Caco-2 (cell line): Measurements from ENCODE around the gene IFI44. TPM values are rescaled to one million over a fixed set of nuclear protein-coding genes. Genes with fewer than 3 reads are reported as not detected.

Experiments
- BruUV-seq: library from RNA; stranded (reverse); fragments of 400-500 nt; replicated peaks from 2 replicates; lab custom pipeline; 2021; lab: Mats Ljungman, UMichigan
- CTCF ChIA-PET: fragments of 300-600 bp; sonication (Branson Sonifier 250); formaldehyde crosslinking; loops from one replicate; lab custom pipeline; 2022; ENCODE audit warnings: antibody characterized with exemption; lab: Charles Lee
- POLR2A ChIA-PET: fragments of 300-600 bp; sonication (Branson Sonifier 250); formaldehyde crosslinking; loops from one replicate; lab custom pipeline; 2022; ENCODE audit warnings: antibody characterized with exemption; lab: Charles Lee
- DNase-seq, 2 experiments: peaks; one replicate each; pipeline versions ENCODE4 v3.0.0 to v3.0.0-alpha.2; 2020 to 2022
- H3K27me3 ChIP-seq: replicated peaks from 2 replicates; pipeline ENCODE4 v1.6.0; 2011; ENCODE audit warnings: low read length; ENCODE audit not compliant: control insufficient read depth, insufficient read depth
- H3K36me3 ChIP-seq: 2 replicates; pipeline ENCODE4 v1.5.1; 2011; ENCODE audit warnings: low read length; ENCODE audit not compliant: control insufficient read depth, insufficient read depth
- H3K4me1 ChIP-seq: fragments of 250-450 bp; sonication (Bioruptor Pico); 2 replicates; pipeline ENCODE4 v1.5.1; 2020; ENCODE audit warnings: mild to moderate bottlenecking
- H3K4me3 ChIP-seq: 2 replicates; pipeline ENCODE4 v1.5.1; 2011; ENCODE audit warnings: low read depth, mild to moderate bottlenecking, control low read depth, low read length
- H3K9me3 ChIP-seq: fragments of 250-450 bp; sonication (Bioruptor Pico); 2 replicates; pipeline ENCODE4 v1.5.1; 2020; ENCODE audit warnings: mild to moderate bottlenecking, moderate library complexity
- H3K27ac Mint-ChIP-seq: one replicate; pipeline ENCODE4 v1.8.0; 2022; ENCODE audit warnings: mixed read lengths; ENCODE audit not compliant: unreplicated experiment
- H3K27me3 Mint-ChIP-seq: one replicate; pipeline ENCODE4 v1.8.0; 2022; ENCODE audit warnings: mixed read lengths; ENCODE audit not compliant: insufficient read depth, unreplicated experiment
- H3K36me3 Mint-ChIP-seq: one replicate; pipeline ENCODE4 v1.8.0; 2022; ENCODE audit warnings: mild to moderate bottlenecking, mixed read lengths; ENCODE audit not compliant: insufficient read depth, unreplicated experiment
- H3K4me1 Mint-ChIP-seq: one replicate; pipeline ENCODE4 v1.8.0; 2022; ENCODE audit warnings: low read depth, mixed read lengths; ENCODE audit not compliant: unreplicated experiment
- H3K4me3 Mint-ChIP-seq: one replicate; pipeline ENCODE4 v1.8.0; 2022; ENCODE audit warnings: mild to moderate bottlenecking, moderate library complexity, mixed read lengths; ENCODE audit not compliant: unreplicated experiment
- H3K9me3 Mint-ChIP-seq: one replicate; pipeline ENCODE4 v1.8.0; 2022; ENCODE audit warnings: mixed read lengths; ENCODE audit not compliant: unreplicated experiment
- CTCF ChIP-seq, 2 experiments: fragments of 200-600 bp in 1 of 2; IDR thresholded peaks; 1 replicate in 1 of 2; 2 replicates in 1 of 2; pipeline versions ENCODE4 v1.5.1 to v1.8.0; 2011 to 2022; ENCODE audit warnings: antibody characterized with exemption in 1 of 2, control low read depth in 1 of 2, inconsistent platforms in 1 of 2, low read depth in 1 of 2, low read length in 1 of 2, mild to moderate bottlenecking in 1 of 2, moderate library complexity in 1 of 2; ENCODE audit not compliant: insufficient read depth in 1 of 2, severe bottlenecking in 1 of 2, unreplicated experiment in 1 of 2
- intact Hi-C: fragments of 100-400 bp; cut with micrococcal nuclease; formaldehyde crosslinking; loops from one replicate; pipeline ENCODE4 v1.10.0; 2022; ENCODE audit not compliant: unreplicated experiment
- total RNA-seq: library from RNA; stranded (reverse); gene quantifications from 2 replicates; pipeline ENCODE4 v1.2.3, GENCODE V29; 2022

IFI44 gene
- total RNA-seq, 1 experiment from 2014 or later = not detected

- intact Hi-C loops = no loop called here
- CTCF ChIA-PET = no interaction called here
These were observed 31.6 kb downstream of the IFI44 start for GRCh38 chr1:78681265-78681664.

GRCh38 chr1:78682496-78682895 is 32.9 kb downstream of the IFI44 start:
- ChIA-PET POLR2A (no interaction called here), CTCF (no interaction called here)
- Mint-ChIP-seq H3K27ac (no peak overlapping the region), H3K36me3 (no peaks in the 10 kb centered on the region), H3K4me1 (no peaks in the 10 kb centered on the region), H3K27me3 (peaks cover 3% of the 10 kb centered on the region), H3K9me3 (no peaks in the 10 kb centered on the region), H3K4me3 (no peak overlapping the region)
- Histone ChIP-seq H3K4me3 (no peak overlapping the region), H3K9me3 (no peaks in the 10 kb centered on the region), H3K27me3 (no peaks in the 10 kb centered on the region), H3K4me1 (no peaks in the 10 kb centered on the region), H3K36me3 (no peaks in the 10 kb centered on the region)
- no peak for TF ChIP-seq CTCF (IDR thresholded peaks at IDR 0.05; ENCODE audit: insufficient read depth in 1 of 2, low read depth in 1 of 2, low read length in 1 of 2, severe bottlenecking in 1 of 2, unreplicated experiment in 1 of 2)
- no peak for DNase-seq
- intact Hi-C loops = no loop called here
- BruUV-seq = no TSS peak

More at GRCh38 chr1:78681265-78681664, 31.6 kb downstream of the IFI44 start:
- H3K27ac Mint-ChIP-seq = no peak overlapping the region
- H3K36me3 Mint-ChIP-seq = no peaks in the 10 kb centered on the region
- no peaks in the 10 kb centered on the region for H3K36me3 ChIP-seq
- H3K27me3 ChIP-seq = no peaks in the 10 kb centered on the region
- no peaks in the 10 kb centered on the region for H3K4me1 ChIP-seq
- no peak overlapping the region for H3K4me3 Mint-ChIP-seq
- H3K4me1 Mint-ChIP-seq = no peaks in the 10 kb centered on the region
- BruUV-seq = no TSS peak
- no peaks in the 10 kb centered on the region for H3K9me3 Mint-ChIP-seq
- POLR2A ChIA-PET = no interaction called here
- peaks cover 3% of the 10 kb centered on the region for H3K27me3 Mint-ChIP-seq
- no peaks in the 10 kb centered on the region for H3K9me3 ChIP-seq
- no peak for DNase-seq
- TF ChIP-seq CTCF (IDR thresholded peaks at IDR 0.05; ENCODE audit: insufficient read depth in 1 of 2, low read depth in 1 of 2, low read length in 1 of 2, severe bottlenecking in 1 of 2, unreplicated experiment in 1 of 2) = no peak
- no peak overlapping the region for H3K4me3 ChIP-seq

GRCh38 chr1:78683079-78683478 is 33.4 kb downstream of the IFI44 start:
- ChIA-PET CTCF (no interaction called here), POLR2A (no interaction called here)
- no peak overlapping the region for H3K27ac Mint-ChIP-seq
- Histone ChIP-seq H3K4me3 (no peak overlapping the region), H3K27me3 (no peaks in the 10 kb centered on the region), H3K36me3 (no peaks in the 10 kb centered on the region), H3K4me1 (no peaks in the 10 kb centered on the region), H3K9me3 (no peaks in the 10 kb centered on the region)
- no TSS peak for BruUV-seq
- peaks cover 3% of the 10 kb centered on the region for H3K27me3 Mint-ChIP-seq
- no peak for DNase-seq
- no peaks in the 10 kb centered on the region for H3K36me3 Mint-ChIP-seq
- no peak overlapping the region for H3K4me3 Mint-ChIP-seq
- no peak for TF ChIP-seq CTCF (IDR thresholded peaks at IDR 0.05; ENCODE audit: insufficient read depth in 1 of 2, low read depth in 1 of 2, low read length in 1 of 2, severe bottlenecking in 1 of 2, unreplicated experiment in 1 of 2)
- H3K4me1 Mint-ChIP-seq = no peaks in the 10 kb centered on the region
- H3K9me3 Mint-ChIP-seq = no peaks in the 10 kb centered on the region
- intact Hi-C loops = no loop called here
